Neuronal stem cell (in vitro differentiated cells): ENCODE data around the gene METTL26.
A peak's percentile ranks its signal among the peaks of the same experiment; 100 is the strongest.

ENCODE experiments used
- DNase-seq: peaks from one replicate; pipeline ENCODE4 v3.0.0-alpha.2; 2013; ENCODE audit warnings: low spot score
- H2AFZ ChIP-seq: one replicate; pipeline ENCODE4 v1.6.1; 2013; ENCODE audit warnings: mild to moderate bottlenecking, low read length, inconsistent platforms
- H2AK5ac ChIP-seq: 2 replicates; pipeline ENCODE4 v1.6.1; 2013; ENCODE audit warnings: low read depth, mild to moderate bottlenecking, inconsistent platforms, low read length, moderate library complexity, mixed read lengths
- H2BK120ac ChIP-seq: 2 replicates; pipeline ENCODE4 v1.6.1; 2013; ENCODE audit warnings: low read depth, mild to moderate bottlenecking, inconsistent platforms, low read length, moderate library complexity, mixed read lengths
- H2BK12ac ChIP-seq: one replicate; pipeline ENCODE4 v1.6.1; 2013; ENCODE audit warnings: low read length, inconsistent platforms
- H2BK15ac ChIP-seq: 2 replicates; pipeline ENCODE4 v1.6.1; 2013; ENCODE audit warnings: mild to moderate bottlenecking, low read length, inconsistent platforms, mixed read lengths
- H2BK5ac ChIP-seq: one replicate; pipeline ENCODE4 v1.6.1; 2013; ENCODE audit warnings: inconsistent platforms, mild to moderate bottlenecking, low read length, moderate library complexity
- H3K14ac ChIP-seq: one replicate; pipeline ENCODE4 v1.6.1; 2013; ENCODE audit warnings: low read length, inconsistent platforms
- H3K18ac ChIP-seq: 2 replicates; pipeline ENCODE4 v1.6.1; 2013; ENCODE audit warnings: low read length, inconsistent platforms
- H3K23ac ChIP-seq: 2 replicates; pipeline ENCODE4 v1.6.1; 2013; ENCODE audit warnings: low read depth, mild to moderate bottlenecking, mixed read lengths, low read length, inconsistent platforms; ENCODE audit not compliant: poor library complexity
- H3K27ac ChIP-seq: replicated peaks from 3 replicates; pipeline ENCODE4 v1.5.1; 2013; ENCODE audit warnings: low read length, inconsistent platforms
- H3K27me3 ChIP-seq, 3 experiments: 2 replicates each; pipeline ENCODE4 v1.6.1; 2013; ENCODE audit warnings: low read length in 3 of 3, mild to moderate bottlenecking in 2 of 3, inconsistent platforms in 1 of 3, low read depth in 1 of 3, mixed read lengths in 1 of 3, moderate library complexity in 1 of 3; ENCODE audit not compliant: control insufficient read depth in 3 of 3, insufficient read depth in 3 of 3
- H3K36me3 ChIP-seq, 2 donors: replicated peaks in 1 of 2; 2 replicates each; pipeline ENCODE4 v1.6.1; 2013; ENCODE audit warnings: low read length in 2 of 2; ENCODE audit not compliant: control insufficient read depth in 2 of 2, insufficient read depth in 2 of 2
- H3K4ac ChIP-seq: 2 replicates; pipeline ENCODE4 v1.6.1; 2013; ENCODE audit warnings: inconsistent platforms, mild to moderate bottlenecking, low read length, moderate library complexity
- H3K4me1 ChIP-seq, 2 donors: 1 replicate in 1 of 2; 2 replicates in 1 of 2; pipeline ENCODE4 v1.6.1; 2013; ENCODE audit warnings: low read length in 2 of 2, low read depth in 1 of 2; ENCODE audit not compliant: control insufficient read depth in 2 of 2, insufficient read depth in 1 of 2
- H3K4me2 ChIP-seq: one replicate; pipeline ENCODE4 v1.6.1; 2013; ENCODE audit warnings: mild to moderate bottlenecking, low read length, inconsistent platforms; ENCODE audit not compliant: insufficient read depth, poor library complexity, severe bottlenecking
- H3K4me3 ChIP-seq, 2 donors: 2 replicates each; pipeline ENCODE4 v1.5.1; 2013; ENCODE audit warnings: low read length in 2 of 2, mild to moderate bottlenecking in 2 of 2, inconsistent platforms in 1 of 2, moderate library complexity in 1 of 2
- H3K79me1 ChIP-seq: one replicate; pipeline ENCODE4 v1.6.1; 2013; ENCODE audit warnings: low read depth, mild to moderate bottlenecking, inconsistent platforms, low read length, moderate library complexity
- H3K9ac ChIP-seq: one replicate; pipeline ENCODE4 v1.6.1; 2013; ENCODE audit warnings: mild to moderate bottlenecking, low read depth, low read length, inconsistent platforms; ENCODE audit not compliant: poor library complexity
- H3K9me3 ChIP-seq, 2 donors: replicated peaks in 1 of 2; 2 replicates each; pipeline versions ENCODE3 to v1.6.1; 2013; ENCODE audit warnings: low read length in 2 of 2, mild to moderate bottlenecking in 2 of 2, inconsistent platforms in 1 of 2, low read depth in 1 of 2, mixed read lengths in 1 of 2, moderate library complexity in 1 of 2; ENCODE audit not compliant: control insufficient read depth in 2 of 2, insufficient read depth in 1 of 2
- H4K8ac ChIP-seq: one replicate; pipeline ENCODE4 v1.6.1; 2013; ENCODE audit warnings: low read depth, mild to moderate bottlenecking, inconsistent platforms, low read length, moderate library complexity
- H4K91ac ChIP-seq: one replicate; pipeline ENCODE4 v1.6.1; 2013; ENCODE audit warnings: low read length, low read depth, mild to moderate bottlenecking, inconsistent platforms; ENCODE audit not compliant: poor library complexity
- WGBS, 2 donors: extraction: QIAGEN DNeasy Blood & Tissue Kit; methylation state at CpG; one replicate each; pipeline ENCODE4 v1.1.7; 2013; ENCODE audit warnings: missing lambda C conversion rate in 2 of 2, mixed read lengths in 1 of 2; ENCODE audit not compliant: insufficient read length in 2 of 2, insufficient replicate concordance in 1 of 2; ENCODE audit errors: extremely low coverage in 2 of 2; 5-methylcytosine and 5-hydroxymethylcytosine counted together

METTL26 gene

DNA sequence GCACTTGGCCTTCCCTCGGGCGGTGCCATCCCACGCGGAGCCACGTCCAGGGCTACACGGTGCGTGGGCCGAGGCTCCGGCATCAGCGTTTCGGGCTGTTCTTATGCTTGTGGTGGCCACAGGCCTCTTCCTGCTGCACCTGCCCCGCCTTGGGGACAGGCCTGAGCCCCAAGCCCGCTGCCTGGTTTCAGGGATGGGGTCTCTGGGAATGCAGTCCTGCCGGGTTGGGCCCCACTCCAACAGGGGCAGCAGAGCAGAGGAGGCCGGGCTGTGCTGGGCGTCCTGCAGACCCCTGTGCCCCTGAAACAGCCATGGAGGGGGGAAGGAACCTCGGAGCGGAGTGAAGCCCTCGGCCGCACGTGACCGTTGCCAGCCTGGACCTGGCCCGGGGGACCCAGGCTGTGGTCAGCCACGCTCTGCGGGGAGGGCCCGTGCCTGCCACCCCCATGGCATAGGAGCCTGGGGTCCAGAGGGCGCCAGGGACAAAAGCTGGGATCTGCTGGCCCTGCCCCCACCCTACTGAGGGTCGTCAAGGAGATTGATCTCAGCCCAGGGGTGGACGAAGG lies 5.8 kb downstream of the METTL26 start:
- peak overlapping the region; percentile 84 for H3K14ac ChIP-seq
- H2BK120ac ChIP-seq, result peak overlapping the region; percentile 95
- H2BK12ac ChIP-seq, result peak overlapping the region; percentile 18
- peak overlapping the region; percentile 90 for H3K4me2 ChIP-seq
- WGBS, 2 donors, result no CpG with 5 or more reads among the region's 29 CpGs
- no peak for DNase-seq
- peak overlapping the region; percentile 97 for H4K8ac ChIP-seq
- H2BK15ac ChIP-seq, result peak overlapping the region; percentile 87
- peak overlapping the region; percentile 31 for H2AFZ ChIP-seq
- H3K4me3 ChIP-seq, result peak overlapping the region; percentile 3 to 57
- peaks cover 25 to 32% of the 10 kb centered on the region in 2 donors for H3K4me1 ChIP-seq
- H3K18ac ChIP-seq, result peak overlapping the region; percentile 100
- H3K27ac ChIP-seq, result peak overlapping the region; percentile 99
- H3K4ac ChIP-seq, result peak overlapping the region; percentile 90
- H3K36me3 ChIP-seq, result peaks cover 15 to 56% of the 10 kb centered on the region in 2 donors
- no peaks in the 10 kb centered on the region for H3K9me3 ChIP-seq
- H3K27me3 ChIP-seq, result peaks cover 0 to 1% (median 0%) of the 10 kb centered on the region in 3 experiments
- H4K91ac ChIP-seq, result peak overlapping the region; percentile 97
- peak overlapping the region; percentile 99 for H2BK5ac ChIP-seq
- H3K9ac ChIP-seq, result peak overlapping the region; percentile 89
- peaks cover 17% of the 10 kb centered on the region for H3K79me1 ChIP-seq
- H2AK5ac ChIP-seq, result peak overlapping the region; percentile 95
- H3K23ac ChIP-seq, result peak overlapping the region; percentile 80

DNA sequence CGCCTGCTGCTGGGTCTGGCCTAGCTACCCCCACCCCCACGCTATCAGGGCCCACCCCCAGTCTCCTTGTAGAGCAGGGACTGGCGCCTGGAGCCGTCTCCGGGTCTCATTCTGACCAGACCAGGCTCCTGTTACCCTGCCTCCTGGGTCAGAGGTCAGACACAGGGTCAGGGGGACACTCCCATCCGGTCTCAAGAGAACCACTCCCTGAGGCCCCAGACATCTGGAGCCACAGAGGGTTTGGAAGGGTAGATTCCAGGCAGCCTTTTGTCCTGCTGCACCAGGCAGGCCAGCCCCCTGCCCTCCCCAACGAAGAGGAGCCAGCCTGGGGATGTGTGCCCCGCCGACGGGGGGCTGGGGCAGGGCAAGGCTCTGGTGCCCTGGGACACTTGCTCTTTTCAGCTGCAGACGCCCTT lies 6.3 kb downstream of the METTL26 start:
- Histone ChIP-seq H3K27ac (peak overlapping the region; percentile 99), H2BK5ac (peak overlapping the region; percentile 99), H3K27me3 (peaks cover 0 to 1% (median 0%) of the 10 kb centered on the region in 3 experiments), H3K23ac (peak overlapping the region; percentile 80), H3K9ac (peak overlapping the region; percentile 89), H3K9me3 (no peaks in the 10 kb centered on the region), H2BK15ac (peak overlapping the region; percentile 88), H4K91ac (peak overlapping the region; percentile 97), H2BK12ac (peak overlapping the region; percentile 18), H3K4me3 (peak overlapping the region; percentile 3 to 57), H3K79me1 (peaks cover 12% of the 10 kb centered on the region), H3K36me3 (peaks cover 15 to 55% of the 10 kb centered on the region in 2 donors), H3K4ac (peak overlapping the region; percentile 90), H3K4me1 (peaks cover 25 to 31% of the 10 kb centered on the region in 2 donors), H2BK120ac (peak overlapping the region; percentile 95), H3K4me2 (peak overlapping the region; percentile 90), H3K14ac (peak overlapping the region; percentile 84), H2AFZ (peak overlapping the region; percentile 81), H4K8ac (peak overlapping the region; percentile 97), H2AK5ac (peak overlapping the region; percentile 99), H3K18ac (peak overlapping the region; percentile 100)
- no CpG with 5 or more reads among the region's 11 CpGs for WGBS, 2 donors
- DNase-seq, result peak; percentile 93

DNA sequence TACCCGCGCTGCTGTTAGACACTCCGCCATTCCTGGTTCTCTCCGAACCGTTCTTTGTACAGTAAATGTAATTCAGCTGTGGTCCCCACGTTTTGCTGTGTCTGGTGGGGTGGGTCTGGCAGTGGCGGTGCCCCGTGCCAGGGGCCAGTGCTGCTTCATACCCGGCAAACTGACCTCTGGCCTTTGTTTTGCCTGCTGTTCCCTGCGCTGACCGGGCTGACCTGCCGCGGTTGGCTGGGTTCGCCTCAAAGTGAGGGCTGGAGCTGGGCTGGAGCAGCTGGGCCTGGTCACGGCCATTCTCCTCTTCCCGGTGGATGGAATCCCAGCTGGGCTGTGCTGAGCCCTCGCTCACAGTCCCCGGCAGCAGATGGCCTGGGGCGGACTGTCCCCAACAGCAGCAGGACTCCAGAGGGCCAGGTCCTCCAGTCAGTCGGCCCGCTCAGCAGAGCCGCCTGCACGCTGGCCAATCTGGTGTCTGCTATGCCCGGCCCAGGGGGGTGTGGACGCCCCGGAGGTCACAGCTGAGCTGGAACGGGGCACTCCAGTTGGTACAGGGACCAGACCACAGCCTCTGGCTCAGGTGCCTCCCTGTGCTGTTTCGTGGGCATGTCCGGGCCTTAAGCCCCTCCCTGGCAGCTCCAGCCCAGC lies 6.8 kb downstream of the METTL26 start:
- peak overlapping the region; percentile 90 for H3K4me2 ChIP-seq
- H3K9ac ChIP-seq, result peak overlapping the region; percentile 64
- H3K18ac ChIP-seq, result peak overlapping the region; percentile 88
- H3K4ac ChIP-seq, result no peak overlapping the region
- peak overlapping the region; percentile 89 for H3K27ac ChIP-seq
- no peak overlapping the region for H2BK120ac ChIP-seq
- peak overlapping the region; percentile 81 for H2AFZ ChIP-seq
- H2AK5ac ChIP-seq, result peak overlapping the region; percentile 99
- H3K14ac ChIP-seq, result no peak overlapping the region
- H2BK15ac ChIP-seq, result peak overlapping the region; percentile 88
- peak overlapping the region in 1 of 2 donors; percentile 57 for H3K4me3 ChIP-seq
- H3K27me3 ChIP-seq, result peaks cover 0 to 1% (median 0%) of the 10 kb centered on the region in 3 experiments
- H4K91ac ChIP-seq, result no peak overlapping the region
- no peak for DNase-seq
- H3K36me3 ChIP-seq, result peaks cover 14 to 50% of the 10 kb centered on the region in 2 donors
- H2BK5ac ChIP-seq, result peak overlapping the region; percentile 99
- no peak overlapping the region for H4K8ac ChIP-seq
- H3K79me1 ChIP-seq, result peaks cover 12% of the 10 kb centered on the region
- peak overlapping the region; percentile 56 for H3K23ac ChIP-seq
- peaks cover 25 to 31% of the 10 kb centered on the region in 2 donors for H3K4me1 ChIP-seq
- no CpG with 5 or more reads among the region's 29 CpGs for WGBS, 2 donors
- H2BK12ac ChIP-seq, result peak overlapping the region; percentile 59
- H3K9me3 ChIP-seq, result no peaks in the 10 kb centered on the region
